Activated naive CD4-positive, alpha-beta T cell treated with anti-CD3 and anti-CD28 coated beads, Interleukin-2, amount 50 U/mL, for 24 hours (primary cell): ENCODE data around the gene GHRL.
A peak's percentile ranks its signal among the peaks of the same experiment; 100 is the strongest.
"Not testable (repeated sequence)": the region's sequence is repeated elsewhere in the genome, so short reads cannot be mapped to it uniquely, and the experiment has no call there.

Source experiments
- H3K27ac Mint-ChIP-seq: one replicate; pipeline ENCODE4 v1.8.0; 2021; ENCODE audit warnings: mild to moderate bottlenecking, mixed read lengths
- H3K27me3 Mint-ChIP-seq: one replicate; pipeline ENCODE4 v1.8.0; 2021; ENCODE audit warnings: mixed read lengths
- H3K36me3 Mint-ChIP-seq: one replicate; pipeline ENCODE4 v1.8.0; 2021; ENCODE audit warnings: mixed read lengths
- H3K4me1 Mint-ChIP-seq: one replicate; pipeline ENCODE4 v1.8.0; 2021; ENCODE audit warnings: mixed read lengths
- H3K4me3 Mint-ChIP-seq: one replicate; pipeline ENCODE4 v1.8.0; 2021; ENCODE audit warnings: mild to moderate bottlenecking, mixed read lengths
- H3K9me3 Mint-ChIP-seq: one replicate; pipeline ENCODE4 v1.8.0; 2021; ENCODE audit warnings: mixed read lengths

The GHRL gene

DNA sequence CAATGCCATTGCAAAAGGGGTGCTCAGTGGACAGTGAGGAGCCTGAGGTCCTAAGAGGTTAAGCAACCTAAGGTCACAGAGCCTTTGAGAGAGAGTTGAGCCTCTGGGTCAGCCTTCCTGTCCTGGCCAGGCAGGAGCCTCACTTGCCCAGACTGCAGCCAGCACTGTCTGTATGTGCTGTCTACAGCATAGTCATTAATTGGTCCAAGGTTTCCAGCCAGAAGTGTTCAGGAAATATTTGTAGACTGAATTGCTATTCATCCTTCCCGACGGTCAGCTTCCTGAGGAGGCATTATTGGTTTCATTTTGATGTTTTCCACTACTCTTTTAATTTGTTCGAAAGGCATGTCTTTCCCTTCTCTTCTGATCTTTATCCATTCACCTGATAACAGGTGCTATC, 20.1 kb upstream of the GHRL start:
- Mint-ChIP-seq H3K36me3 (peaks cover 17% of the 10 kb centered on the region), H3K9me3 (no peaks in the 10 kb centered on the region), H3K4me1 (peaks cover 4% of the 10 kb centered on the region), H3K27ac (peak overlapping the region; percentile 48), H3K27me3 (no peaks in the 10 kb centered on the region), H3K4me3 (no peak overlapping the region)

DNA sequence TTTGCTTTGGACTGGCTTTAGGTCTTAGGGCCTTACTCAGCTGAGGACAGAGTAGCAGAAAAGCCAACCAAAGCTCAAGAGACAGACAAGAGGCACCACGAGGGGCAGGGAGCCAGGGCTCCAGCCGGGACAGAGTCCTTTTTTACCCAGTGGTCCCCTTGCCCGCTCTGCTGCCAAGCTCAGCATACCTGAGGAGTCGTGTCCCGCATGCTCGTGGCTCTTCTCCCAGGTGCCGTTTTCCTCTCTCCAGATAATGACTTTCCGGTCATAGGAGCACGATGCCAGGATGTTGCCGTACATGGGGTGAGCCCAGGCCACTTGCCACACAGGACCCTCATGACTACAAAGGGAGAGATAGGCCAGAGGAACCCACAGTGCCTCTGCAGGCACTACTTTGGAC, 19.6 kb upstream of the GHRL start:
- Mint-ChIP-seq H3K27ac (no peak overlapping the region), H3K36me3 (peaks cover 15% of the 10 kb centered on the region), H3K4me1 (peaks cover 3% of the 10 kb centered on the region), H3K27me3 (no peaks in the 10 kb centered on the region), H3K9me3 (no peaks in the 10 kb centered on the region), H3K4me3 (no peak overlapping the region)

DNA sequence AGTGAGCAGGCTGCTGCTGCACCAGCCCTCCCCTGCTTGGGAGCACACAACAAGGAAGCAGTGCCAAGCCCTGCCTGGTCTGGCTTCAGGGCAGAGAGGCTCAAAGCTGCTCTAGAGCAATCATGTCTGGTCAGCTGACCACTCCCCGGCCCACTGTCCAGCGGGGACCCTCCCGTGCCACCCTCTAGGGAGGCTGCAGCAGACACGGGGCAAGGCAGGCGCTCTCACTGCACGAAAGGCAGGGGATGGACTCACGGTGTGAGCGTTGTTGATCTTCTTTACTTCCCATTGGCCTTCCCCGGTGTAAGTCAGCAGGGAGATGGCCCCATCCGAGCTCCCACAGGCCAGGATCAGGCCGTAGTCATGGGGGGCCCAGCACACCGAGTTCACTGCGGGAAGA, 19.0 kb upstream of the GHRL start:
- H3K4me3 Mint-ChIP-seq, result no peak overlapping the region
- peaks cover 15% of the 10 kb centered on the region for H3K36me3 Mint-ChIP-seq
- peaks cover 3% of the 10 kb centered on the region for H3K4me1 Mint-ChIP-seq
- H3K9me3 Mint-ChIP-seq, result no peaks in the 10 kb centered on the region
- H3K27me3 Mint-ChIP-seq, result no peaks in the 10 kb centered on the region
- no peak overlapping the region for H3K27ac Mint-ChIP-seq

DNA sequence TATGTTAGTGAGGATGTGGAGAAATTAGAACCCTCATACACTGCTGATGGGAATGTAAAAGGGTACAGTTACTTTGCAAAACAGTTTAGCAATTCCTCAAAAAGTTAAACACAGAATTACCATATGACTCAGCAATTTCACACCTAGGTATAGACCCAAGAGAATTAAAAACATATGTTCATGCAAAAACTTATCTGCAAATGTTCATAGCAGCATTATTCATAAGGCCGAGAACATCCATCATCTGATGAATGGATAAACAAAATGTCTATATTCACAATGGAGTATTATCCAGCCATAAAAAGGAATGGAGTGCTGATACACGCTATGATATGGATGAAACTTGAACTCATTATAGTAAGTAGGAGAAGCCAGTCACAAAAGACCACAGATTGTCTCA, 17.8 kb upstream of the GHRL start:
- H3K36me3 Mint-ChIP-seq, result peaks cover 18% of the 10 kb centered on the region
- H3K4me3 Mint-ChIP-seq, result no peak overlapping the region
- H3K4me1 Mint-ChIP-seq, result peaks cover 3% of the 10 kb centered on the region
- H3K27ac Mint-ChIP-seq, result no peak overlapping the region
- H3K27me3 Mint-ChIP-seq, result no peaks in the 10 kb centered on the region
- no peaks in the 10 kb centered on the region for H3K9me3 Mint-ChIP-seq

DNA sequence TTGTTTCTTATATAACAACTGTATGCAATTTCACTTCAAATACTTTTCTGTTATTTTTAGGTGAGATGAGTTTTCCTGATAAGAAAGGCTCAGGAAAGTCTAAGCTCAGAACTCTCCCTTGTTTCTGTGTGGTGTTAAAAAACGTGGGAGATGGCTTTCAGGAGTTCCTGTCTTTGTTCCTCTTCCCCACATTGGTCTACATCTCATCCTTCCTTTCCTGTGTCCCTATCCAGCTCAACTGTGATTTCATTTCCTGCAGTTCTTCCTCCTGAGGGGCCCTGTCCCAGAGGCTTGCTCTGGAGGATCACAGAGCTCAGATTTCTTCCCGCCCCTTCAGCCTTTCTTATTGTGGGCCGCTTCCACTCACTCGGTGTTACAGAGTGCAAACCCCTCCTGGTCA, 17.0 kb upstream of the GHRL start:
- Mint-ChIP-seq H3K36me3 (peaks cover 18% of the 10 kb centered on the region), H3K4me1 (peaks cover 3% of the 10 kb centered on the region), H3K9me3 (no peaks in the 10 kb centered on the region), H3K4me3 (no peak overlapping the region), H3K27me3 (no peaks in the 10 kb centered on the region), H3K27ac (peak overlapping the region; percentile 73)

DNA sequence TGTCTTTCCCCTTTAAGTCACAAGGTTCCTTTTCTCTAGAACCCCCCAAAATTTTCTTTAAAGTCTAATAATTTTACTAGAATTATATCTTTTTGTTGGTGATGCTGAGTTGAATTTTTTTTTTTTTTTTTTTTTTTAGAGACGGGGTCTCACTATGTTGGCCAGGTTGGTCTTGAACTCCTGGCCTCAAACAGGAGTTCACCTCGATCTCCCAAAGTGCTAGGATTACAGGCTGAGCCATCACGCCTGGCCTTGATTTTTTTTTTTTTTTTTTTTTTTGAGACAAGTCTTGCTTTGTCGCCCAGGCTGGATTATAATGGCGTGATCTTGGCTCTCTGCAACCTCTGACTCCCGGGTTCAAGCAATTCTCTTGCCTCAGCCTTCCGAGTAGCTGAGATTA, 15.9 kb upstream of the GHRL start:
- Mint-ChIP-seq H3K9me3 (no peaks in the 10 kb centered on the region), H3K4me1 (peaks cover 3% of the 10 kb centered on the region), H3K27ac (no peak overlapping the region), H3K27me3 (no peaks in the 10 kb centered on the region), H3K4me3 (no peak overlapping the region), H3K36me3 (peaks cover 17% of the 10 kb centered on the region)

DNA sequence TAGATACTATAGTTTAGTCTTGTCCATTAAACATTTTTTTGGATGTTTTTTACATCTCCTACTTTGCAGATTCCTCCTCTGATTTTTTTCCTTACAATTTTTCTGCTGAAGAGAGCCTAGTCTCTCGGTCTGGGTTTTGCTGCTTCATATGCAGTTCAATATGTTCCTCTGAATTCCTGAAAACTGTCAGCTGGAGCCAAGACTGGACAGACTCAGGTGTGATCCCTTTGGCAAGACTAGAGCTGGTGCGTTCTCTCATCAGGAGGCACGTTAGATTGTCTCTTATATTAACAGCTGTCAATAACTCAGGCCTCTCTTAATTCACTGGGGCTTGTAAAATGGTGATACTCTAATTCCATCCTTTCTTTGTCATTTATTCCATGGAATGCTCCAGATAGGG, 13.4 kb upstream of the GHRL start:
- Mint-ChIP-seq H3K4me3 (no peak overlapping the region), H3K4me1 (no peaks in the 10 kb centered on the region), H3K36me3 (peaks cover 16% of the 10 kb centered on the region), H3K9me3 (no peaks in the 10 kb centered on the region), H3K27me3 (no peaks in the 10 kb centered on the region), H3K27ac (peak overlapping the region; percentile 39)

DNA sequence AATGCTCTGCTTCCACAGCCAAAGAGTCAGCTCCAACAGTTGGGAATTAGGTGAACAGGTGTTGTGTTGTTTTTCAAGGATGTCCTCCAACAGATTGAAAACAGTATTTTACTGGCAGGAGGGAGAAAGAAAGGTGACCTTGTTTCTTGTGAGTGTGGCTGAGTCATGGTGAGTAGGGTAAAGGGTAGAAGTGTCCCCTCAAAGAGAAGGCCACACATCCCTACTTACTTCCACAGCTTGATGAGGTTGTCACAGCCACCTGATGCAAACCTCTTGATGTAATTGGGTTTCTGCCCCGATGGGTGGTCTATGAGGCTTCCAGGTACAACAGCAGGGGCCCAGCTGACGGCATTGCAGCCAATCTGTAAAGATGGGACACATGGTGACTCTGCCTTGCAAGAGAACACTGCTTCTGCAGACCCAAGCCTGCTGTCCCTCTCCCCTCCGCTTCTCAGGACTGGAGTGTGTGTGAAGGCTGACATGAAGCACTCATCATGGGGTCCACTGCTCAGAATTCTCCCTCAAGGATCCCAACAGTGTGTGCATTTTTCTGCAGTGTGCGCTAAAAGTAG, 12.7 kb upstream of the GHRL start:
- Mint-ChIP-seq H3K4me1 (no peaks in the 10 kb centered on the region), H3K4me3 (no peak overlapping the region), H3K36me3 (peaks cover 15% of the 10 kb centered on the region), H3K27ac (peak overlapping the region; percentile 11), H3K27me3 (no peaks in the 10 kb centered on the region), H3K9me3 (no peaks in the 10 kb centered on the region)

DNA sequence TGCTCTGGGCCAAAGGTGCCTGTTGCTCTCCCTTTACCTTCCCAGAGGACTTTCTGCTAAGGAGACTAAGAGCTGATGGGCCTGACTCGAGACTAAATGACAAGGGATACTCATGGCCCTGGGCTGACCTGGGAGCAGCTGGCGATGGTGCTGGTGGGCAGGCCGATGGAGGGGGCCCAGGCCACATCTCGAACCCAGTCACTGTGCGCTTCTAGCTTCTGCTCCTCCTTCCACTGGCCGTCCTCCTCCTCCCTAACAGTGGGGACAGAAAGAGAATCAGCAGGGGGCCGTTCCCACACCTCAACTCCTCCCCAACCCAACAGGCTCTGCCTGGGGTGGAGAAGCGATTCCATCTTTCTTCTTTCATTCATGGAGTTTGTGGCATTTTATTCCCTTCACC, 12.2 kb upstream of the GHRL start:
- Mint-ChIP-seq H3K9me3 (no peaks in the 10 kb centered on the region), H3K4me1 (peaks cover under 1% of the 10 kb centered on the region), H3K36me3 (peaks cover 14% of the 10 kb centered on the region), H3K27ac (peak overlapping the region; percentile 19), H3K4me3 (no peak overlapping the region), H3K27me3 (no peaks in the 10 kb centered on the region)

DNA sequence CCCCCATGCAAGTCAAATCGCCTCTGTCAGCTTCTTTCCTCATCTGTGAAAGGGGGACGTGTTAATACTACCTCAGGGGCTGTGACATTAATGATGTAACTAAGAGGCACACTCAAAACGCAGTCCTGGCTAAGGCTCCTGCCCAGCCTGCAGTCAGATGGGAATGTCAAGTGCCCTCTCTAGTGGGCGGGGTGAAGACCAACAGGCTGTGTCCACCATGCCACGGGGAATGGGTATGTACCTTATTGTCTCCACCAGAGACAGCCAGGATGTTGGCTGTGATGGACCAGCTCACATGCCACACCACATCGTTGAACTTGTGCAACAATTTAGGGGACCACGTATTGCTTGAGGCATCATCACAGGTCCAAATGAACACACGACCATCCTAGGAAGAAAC, 11.0 kb upstream of the GHRL start:
- H3K27me3 Mint-ChIP-seq, result no peaks in the 10 kb centered on the region
- H3K36me3 Mint-ChIP-seq, result peaks cover 15% of the 10 kb centered on the region
- no peaks in the 10 kb centered on the region for H3K9me3 Mint-ChIP-seq
- peak overlapping the region; percentile 12 for H3K27ac Mint-ChIP-seq
- no peak overlapping the region for H3K4me3 Mint-ChIP-seq
- peaks cover 12% of the 10 kb centered on the region for H3K4me1 Mint-ChIP-seq

DNA sequence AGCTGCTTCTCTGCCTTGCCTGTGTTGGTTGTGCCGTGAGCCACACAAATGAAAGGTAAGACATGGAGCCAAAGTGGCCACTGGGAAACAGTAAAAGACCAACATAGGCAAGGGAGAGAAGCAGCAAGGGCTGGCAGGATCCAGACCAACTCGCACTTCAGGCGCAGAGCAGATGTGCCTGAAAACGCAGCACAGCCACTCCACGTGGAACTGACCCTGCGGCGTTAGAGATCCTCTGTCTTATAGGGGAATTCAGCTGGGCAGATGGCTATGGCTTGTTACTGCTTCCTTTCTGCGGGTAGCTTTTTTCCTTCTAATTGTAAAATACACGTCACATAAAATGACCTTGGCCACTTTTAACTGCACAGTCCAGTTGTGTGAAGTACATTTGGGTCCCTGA, 10.4 kb upstream of the GHRL start:
- H3K27me3 Mint-ChIP-seq, result no peaks in the 10 kb centered on the region
- H3K36me3 Mint-ChIP-seq, result peaks cover 12% of the 10 kb centered on the region
- H3K9me3 Mint-ChIP-seq, result no peaks in the 10 kb centered on the region
- H3K4me3 Mint-ChIP-seq, result no peak overlapping the region
- peaks cover 12% of the 10 kb centered on the region for H3K4me1 Mint-ChIP-seq
- H3K27ac Mint-ChIP-seq, result no peak overlapping the region

DNA sequence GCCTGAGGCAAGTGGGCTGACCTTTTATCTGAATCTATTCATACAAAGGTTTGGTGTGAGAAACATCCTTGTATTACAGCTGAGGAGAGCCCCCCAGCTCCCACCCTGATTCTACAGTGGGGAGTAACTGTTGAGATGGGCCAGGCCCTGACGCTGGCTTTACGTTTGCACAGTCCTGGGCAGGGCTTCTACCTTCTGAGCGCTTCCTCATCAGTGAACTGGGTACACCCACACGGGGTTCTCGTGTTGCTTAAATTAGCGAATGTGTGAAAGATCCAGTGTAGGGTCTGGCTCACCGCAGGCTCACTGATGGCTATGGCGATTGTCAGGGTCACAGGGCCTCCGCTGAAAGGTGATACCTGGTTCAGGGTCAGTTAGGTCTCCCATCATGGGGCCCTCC, 7.3 kb upstream of the GHRL start:
- peaks cover 12% of the 10 kb centered on the region for H3K4me1 Mint-ChIP-seq
- no peak overlapping the region for H3K27ac Mint-ChIP-seq
- H3K9me3 Mint-ChIP-seq, result no peaks in the 10 kb centered on the region
- no peaks in the 10 kb centered on the region for H3K27me3 Mint-ChIP-seq
- H3K4me3 Mint-ChIP-seq, result no peak overlapping the region
- H3K36me3 Mint-ChIP-seq, result peaks cover 14% of the 10 kb centered on the region

DNA sequence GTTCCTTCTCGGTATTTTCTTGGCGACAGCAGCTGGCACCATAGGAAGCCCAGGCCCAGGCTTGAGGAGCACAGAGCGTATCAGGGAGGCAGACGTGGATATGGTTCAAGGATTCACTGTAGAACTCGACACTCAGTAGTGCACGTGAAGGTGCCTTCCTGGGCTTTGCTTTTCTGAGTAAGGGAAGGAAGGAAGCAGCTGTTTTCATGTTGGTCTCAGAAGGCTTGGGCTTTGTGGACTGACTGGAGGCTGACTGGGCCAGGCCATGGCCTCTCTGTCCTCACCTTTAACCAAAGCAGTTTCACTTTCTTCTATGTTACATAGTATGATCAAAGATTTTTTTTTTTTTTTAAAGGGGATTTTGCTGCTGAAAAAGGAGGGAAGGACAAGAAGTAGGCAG, 6.9 kb upstream of the GHRL start:
- H3K4me1 Mint-ChIP-seq, result peaks cover 12% of the 10 kb centered on the region
- peaks cover 14% of the 10 kb centered on the region for H3K36me3 Mint-ChIP-seq
- no peak overlapping the region for H3K4me3 Mint-ChIP-seq
- H3K9me3 Mint-ChIP-seq, result no peaks in the 10 kb centered on the region
- peak overlapping the region; percentile 82 for H3K27ac Mint-ChIP-seq
- no peaks in the 10 kb centered on the region for H3K27me3 Mint-ChIP-seq

DNA sequence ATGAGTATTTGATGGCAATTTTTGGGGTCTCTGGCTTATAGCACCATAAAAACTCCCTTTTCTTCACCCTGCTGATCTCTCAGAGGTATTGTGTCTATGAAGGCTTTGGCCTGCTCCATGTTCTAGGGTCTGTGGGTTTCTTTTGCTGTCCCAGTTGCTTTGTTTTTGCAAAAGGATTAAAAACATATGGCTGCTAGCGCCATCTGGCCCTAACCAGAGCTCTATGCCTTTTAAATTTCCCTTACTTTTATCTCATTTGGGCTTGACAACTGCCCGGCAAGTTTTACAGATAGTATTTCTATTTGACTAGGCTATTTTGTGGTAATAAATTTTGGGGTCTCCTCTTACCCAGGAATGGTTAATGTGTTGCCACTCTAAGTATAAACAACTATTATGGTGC, 6.4 kb upstream of the GHRL start:
- Mint-ChIP-seq H3K4me3 (no peak overlapping the region), H3K4me1 (peaks cover 12% of the 10 kb centered on the region), H3K27me3 (no peaks in the 10 kb centered on the region), H3K9me3 (no peaks in the 10 kb centered on the region), H3K27ac (no peak overlapping the region), H3K36me3 (peaks cover 14% of the 10 kb centered on the region)

DNA sequence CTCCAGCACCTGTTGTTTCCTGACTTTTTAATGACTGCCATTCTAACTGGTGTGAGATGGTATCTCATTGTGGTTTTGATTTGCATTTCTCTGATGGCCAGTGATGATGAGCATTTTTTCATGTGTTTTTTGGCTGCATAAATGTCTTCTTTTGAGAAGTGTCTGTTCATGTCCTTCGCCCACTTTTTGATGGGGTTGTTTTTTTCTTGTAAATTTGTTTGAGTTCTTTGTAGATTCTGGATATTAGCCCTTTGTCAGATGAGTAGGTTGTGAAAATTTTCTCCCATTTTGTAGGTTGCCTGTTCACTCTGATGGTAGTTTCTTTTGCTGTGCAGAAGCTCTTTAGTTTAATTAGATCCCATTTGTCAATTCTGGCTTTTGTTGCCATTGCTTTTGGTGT, 5.3 kb upstream of the GHRL start:
- not testable (repeated sequence) for H3K9me3 Mint-ChIP-seq, H3K4me3 Mint-ChIP-seq, H3K27me3 Mint-ChIP-seq, H3K27ac Mint-ChIP-seq
- peaks cover 14% of the 10 kb centered on the region for H3K36me3 Mint-ChIP-seq
- H3K4me1 Mint-ChIP-seq, result peaks cover 12% of the 10 kb centered on the region

DNA sequence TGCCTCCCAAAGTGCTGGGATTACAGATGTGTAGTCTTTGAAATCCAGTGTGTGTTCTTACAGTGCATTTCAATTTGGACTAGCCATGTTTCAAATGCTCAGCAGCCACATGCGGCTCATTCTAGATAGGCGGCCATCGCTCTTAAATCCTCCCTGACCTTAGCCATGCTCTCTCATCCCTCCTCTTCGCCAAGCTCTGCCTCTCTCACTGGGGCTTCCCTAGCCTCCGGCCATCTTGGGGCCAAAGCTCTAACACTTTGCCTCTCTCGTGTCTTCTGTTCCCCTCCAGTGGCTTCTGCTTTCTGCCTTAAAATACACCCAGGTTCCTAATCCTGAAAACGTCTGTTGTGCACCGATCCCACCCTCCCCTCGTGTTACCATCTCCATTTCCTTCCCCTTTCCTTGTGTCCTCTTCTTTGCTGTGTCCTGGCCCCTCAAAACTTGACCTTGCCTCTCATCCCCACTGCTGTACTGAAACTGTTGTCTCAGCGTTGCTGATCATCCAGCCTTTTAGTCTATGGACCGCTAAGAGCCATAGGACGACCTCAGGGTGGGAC, 1.4 kb upstream of the GHRL start:
- Mint-ChIP-seq H3K9me3 (no peaks in the 10 kb centered on the region), H3K4me3 (no peak overlapping the region), H3K27me3 (no peaks in the 10 kb centered on the region), H3K27ac (no peak overlapping the region), H3K36me3 (peaks cover 6% of the 10 kb centered on the region), H3K4me1 (peaks cover 10% of the 10 kb centered on the region)

DNA sequence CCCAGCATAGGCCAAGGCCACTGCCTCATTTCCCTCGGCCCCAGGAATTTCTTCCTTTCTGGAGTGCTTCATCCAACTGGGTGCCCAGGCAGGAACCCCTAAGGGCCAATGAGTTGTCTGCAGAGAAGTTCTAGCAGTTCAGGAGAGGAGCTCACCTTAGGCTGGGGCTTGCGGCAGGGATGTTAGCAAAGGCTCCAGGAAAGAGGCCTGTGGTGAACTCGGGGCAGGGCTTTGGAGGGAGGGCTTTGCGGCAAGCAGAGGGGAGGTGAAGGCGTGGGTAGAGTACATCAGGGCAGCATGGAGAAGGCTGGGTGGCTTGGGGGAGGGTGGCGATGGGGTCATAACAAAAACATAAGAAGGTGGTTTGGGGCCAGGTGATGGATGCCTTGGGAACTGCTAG, 1.1 kb downstream of the GHRL start:
- H3K9me3 Mint-ChIP-seq, result no peaks in the 10 kb centered on the region
- H3K27me3 Mint-ChIP-seq, result no peaks in the 10 kb centered on the region
- no peak overlapping the region for H3K27ac Mint-ChIP-seq
- peaks cover 7% of the 10 kb centered on the region for H3K36me3 Mint-ChIP-seq
- H3K4me3 Mint-ChIP-seq, result no peak overlapping the region
- peaks cover 12% of the 10 kb centered on the region for H3K4me1 Mint-ChIP-seq
